HL-60/S4 treated with retinoic acid at 250 ng/mL for 4 days and 3 days (cell line): Measurements from ENCODE around the gene NRXN2.
"Not testable (repeated sequence)": the region's sequence is repeated elsewhere in the genome, so short reads cannot be mapped to it uniquely, and the experiment has no call there.

Experiments
- in situ Hi-C: fragments of 300-500 bp; cut with MboI; formaldehyde crosslinking; loops from 2 replicates; pipeline ENCODE4 v1.7.0; 2022; ENCODE audit warnings: low sequenced_read_pairs

Gene NRXN2

DNA sequence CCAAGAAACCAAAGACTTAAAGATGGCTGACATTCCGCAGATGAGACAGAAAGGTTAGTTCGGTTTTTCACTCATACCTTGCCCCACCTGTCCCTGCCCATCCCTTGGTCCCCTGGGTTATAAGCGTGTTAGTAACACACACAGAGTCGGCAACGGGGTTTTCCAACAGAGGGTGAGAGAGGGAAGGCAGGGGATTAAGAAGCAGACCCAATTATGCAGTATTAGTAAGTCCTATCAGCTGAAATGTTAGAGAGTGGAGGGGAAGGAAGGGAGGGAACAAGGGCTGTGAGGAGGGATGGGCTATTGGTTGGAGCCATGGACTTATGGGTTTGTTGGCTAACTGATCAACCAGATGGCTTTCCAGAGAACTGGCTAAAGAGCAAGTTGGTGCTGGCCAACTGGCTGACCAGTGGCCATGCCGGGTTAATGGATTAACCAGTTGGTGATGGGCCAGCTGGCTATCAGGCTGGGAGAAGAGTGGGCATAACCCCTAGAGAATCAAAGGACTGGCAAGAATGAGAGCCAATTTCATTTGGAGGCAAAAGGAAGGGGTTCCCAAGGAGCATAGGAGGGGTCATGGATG is 45.5 kb downstream of the NRXN2 start:
- in situ Hi-C loops: no loop called here

DNA sequence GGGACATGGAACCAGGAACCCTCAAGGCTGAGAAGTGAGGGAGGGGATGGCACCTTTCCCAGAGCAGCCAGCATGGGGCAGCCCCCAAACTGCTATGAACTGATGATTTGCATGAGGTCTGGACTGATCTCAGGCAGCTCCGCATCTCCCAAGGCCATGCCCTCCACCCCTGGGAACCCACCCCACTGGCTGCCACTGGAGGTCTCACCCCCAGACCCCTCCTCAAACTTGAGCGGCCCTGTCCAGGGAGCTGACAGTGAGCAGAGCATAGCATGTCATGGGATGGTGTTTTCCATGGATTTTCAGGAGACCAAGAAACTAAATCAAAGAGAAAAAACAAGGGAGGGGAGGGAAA is 46.8 kb downstream of the NRXN2 start:
- in situ Hi-C loops: no loop called here

DNA sequence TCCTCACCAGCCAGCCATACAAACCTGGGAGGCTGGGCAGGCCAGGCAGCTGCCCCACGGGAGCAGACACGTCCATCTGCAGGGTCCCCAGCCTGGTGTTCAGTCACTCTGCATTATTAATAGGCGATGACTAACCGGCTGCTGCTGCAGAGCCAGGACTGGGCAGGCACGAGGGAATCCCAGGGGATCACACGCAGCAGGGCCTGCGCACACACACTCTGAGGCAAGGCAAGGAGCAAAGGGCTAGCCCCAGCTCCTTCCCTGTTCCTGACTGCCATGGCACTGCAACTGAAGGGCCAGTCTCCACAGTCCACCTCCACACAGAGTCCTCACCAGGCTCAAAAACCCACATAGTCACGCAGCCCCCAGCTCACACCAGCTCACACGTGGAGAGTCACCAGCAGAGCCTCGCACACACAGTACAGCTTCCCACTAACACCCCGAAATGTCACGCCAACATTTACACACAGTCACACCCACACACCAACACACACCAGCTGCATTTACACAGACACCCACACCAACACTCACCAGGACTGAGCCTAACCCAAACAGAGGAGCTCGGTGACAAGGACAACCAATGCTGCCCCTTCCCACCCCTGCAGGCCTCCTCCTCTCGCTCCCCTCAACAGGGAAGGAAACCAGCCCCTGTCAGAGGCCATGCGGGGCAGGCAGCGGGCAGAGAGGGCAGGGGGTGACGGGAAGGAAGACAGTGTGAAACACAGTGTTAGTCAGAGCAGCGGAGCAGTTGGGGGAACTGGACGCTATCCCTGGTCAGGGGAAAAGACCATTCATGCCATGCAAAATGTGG is 47.3 kb downstream of the NRXN2 start:
- in situ Hi-C loops: no loop called here

DNA sequence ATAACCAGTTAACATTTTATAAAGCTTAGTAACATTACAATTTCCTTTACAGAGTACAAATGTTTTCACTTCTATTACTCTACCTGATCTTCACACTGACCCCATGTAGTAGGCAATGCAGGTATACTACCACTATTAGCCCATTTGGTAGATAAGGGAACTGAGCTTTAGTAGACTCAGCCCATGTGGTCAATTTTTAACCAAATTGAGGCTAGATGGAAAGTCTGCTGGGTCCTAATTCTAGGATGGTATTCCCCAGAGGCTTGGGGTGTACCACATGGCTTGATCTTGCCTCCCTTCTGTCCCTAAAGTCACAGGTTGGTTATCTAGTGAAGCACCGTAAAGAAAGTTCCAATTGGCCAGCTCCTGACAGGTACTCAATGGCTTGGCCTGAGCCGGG is 48.2 kb downstream of the NRXN2 start:
- in situ Hi-C loops: no loop called here

DNA sequence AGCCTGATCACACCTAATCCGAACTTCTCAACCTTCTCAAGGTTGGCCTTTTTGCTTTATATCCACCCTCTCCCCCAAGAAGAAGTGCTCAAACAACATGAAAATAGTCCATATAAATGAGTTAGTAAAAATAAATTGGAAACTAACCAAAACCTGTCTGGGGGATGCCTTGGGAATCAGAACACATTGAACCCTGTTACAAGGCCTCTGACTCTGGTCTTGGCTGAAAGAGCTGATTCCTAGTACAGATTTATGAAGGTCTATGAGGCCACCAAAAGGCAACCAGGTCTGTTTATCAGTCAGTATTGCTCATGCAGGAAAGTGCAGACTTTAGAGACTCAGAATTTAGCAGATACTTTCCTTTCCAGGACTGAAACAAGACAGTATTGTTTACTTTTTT is 49.7 kb downstream of the NRXN2 start:
- in situ Hi-C loops: no loop called here

DNA sequence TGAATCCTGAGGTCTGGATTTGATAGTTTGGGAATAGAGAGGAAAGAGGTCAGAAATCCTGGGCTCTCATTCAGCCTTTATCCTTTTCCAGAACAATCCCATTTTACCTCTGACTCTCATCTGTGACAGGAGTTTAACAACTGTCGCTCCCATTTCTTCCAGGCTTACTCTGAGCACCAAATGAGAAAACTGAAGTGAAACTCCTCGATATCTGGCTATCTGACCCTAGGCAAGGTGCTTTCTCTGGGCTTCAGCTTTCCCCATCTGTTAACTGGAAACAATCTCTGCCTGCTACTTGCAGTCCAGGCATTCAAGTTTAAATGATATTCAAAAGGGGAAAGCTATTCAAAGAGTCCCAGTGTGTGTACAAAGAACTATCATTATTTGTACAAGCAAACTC is 50.1 kb downstream of the NRXN2 start:
- in situ Hi-C loops: no loop called here

DNA sequence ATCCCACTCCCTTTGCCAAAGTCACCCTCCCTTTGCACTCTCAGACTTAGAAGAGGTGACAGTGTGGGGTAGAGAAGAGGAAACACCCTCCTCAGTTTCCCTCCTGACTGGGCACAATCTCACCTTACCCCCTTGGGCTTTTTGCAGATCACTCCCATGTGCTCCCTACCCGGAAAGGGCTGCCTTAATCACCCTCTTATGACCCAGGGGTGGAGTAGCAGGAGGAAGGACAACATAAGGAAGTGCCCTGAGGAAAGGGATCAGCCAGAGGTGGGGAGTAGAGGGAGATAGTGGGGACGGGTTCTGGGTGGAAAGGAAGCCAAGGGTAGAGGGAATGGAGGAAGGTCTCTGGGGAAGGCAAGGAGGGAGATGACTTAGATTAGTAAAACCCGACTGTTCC is 52.0 kb downstream of the NRXN2 start:
- in situ Hi-C loops: no loop called here

DNA sequence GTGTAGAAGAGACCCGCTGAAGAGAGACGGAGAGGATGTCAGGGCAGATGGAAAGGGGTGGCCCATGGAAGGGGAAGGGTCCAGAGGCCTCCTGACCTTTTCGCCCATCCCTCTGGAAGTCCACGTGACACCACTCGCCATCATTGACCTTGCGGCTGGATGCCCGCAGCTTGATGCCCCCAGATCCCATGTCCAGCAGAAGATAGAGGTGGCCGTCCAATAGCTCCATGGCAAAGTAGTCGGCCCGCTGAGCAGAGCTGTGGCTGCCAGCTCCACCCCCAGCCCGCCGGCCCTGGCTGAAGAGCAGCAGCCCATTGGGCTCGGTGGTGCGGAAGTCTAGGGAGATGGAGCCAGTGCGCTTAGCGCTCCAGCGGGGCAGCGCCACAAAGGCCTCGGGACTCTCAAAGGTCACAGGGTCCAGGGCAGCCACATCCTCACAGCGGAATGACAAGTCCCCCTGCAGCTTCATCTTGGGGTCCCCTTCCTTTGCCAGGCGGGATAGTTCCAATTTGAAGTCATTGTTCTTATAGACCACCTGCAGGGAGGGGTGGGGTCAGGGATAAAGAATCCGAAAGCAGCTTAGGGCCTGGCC is 55.7 kb downstream of the NRXN2 start:
- in situ Hi-C loops: no loop called here

DNA sequence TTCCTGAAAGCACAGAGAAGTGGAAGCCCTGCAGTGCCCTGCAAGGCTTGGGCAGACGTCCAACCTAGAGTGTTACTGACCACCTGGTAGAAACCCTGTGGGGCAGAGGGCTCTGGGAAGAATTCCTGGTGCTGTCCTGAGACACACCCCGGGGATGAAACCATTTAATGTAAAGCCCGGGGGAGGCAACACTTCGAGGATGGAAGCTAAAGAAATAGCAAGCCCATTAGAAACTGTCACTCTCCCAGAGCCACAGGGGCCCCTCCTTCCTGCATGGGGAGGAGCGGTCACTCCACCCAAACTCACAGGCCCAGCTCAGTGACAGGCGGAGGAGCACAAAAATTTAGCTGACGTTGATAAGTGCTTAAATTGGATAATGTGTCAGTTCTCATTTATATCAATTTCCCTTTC is 57.6 kb downstream of the NRXN2 start:
- in situ Hi-C loops: no loop called here

DNA sequence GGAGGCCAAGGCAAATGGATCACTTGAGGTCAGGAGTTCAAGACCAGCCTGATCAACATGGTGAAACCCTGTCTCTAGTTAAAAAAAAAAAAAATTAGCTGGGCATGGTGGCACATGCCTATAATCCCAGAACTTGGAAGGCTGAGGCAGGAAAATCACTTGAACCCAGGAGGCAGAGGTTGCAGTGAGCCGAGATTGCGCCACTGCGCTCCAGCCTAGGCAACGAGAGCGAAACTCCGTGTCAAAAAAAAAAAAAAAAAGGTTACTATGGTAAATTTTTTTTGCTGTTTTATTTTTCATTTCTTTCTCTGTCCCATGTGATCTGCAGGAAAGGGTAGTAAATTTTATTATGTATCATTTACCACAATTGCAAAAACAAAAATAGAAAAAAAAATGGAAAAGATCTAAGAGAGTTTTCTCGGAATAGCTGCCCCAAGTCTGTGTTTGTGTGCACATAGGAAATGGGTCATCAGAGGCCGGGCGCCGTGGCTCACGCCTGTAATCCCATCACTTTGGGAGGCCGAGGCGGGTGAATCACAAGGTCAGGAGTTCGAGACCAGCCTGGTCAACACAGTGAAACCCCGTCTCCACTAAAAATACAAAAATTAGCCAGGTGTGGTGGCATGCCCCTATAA is 58.6 kb downstream of the NRXN2 start:
- in situ Hi-C loops: not testable (repeated sequence)

DNA sequence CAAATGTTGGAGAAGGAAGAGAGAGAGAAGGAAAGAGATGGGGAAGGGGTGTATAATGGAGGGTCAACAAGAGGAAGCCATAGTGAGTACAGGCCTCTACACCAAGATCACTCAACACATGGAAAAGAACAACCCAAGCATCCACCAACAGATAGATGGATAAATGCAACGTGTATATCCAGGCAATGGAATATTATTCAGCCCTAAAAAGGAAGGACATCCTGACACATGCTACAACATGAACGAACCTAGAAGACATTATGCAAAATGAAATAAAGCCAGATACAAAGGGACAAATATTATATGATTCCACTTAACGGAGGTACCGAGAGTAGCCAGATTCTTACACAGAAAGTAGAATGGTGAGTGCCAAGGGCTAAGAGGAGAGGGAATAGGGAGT is 59.3 kb downstream of the NRXN2 start:
- in situ Hi-C loops: no loop called here

DNA sequence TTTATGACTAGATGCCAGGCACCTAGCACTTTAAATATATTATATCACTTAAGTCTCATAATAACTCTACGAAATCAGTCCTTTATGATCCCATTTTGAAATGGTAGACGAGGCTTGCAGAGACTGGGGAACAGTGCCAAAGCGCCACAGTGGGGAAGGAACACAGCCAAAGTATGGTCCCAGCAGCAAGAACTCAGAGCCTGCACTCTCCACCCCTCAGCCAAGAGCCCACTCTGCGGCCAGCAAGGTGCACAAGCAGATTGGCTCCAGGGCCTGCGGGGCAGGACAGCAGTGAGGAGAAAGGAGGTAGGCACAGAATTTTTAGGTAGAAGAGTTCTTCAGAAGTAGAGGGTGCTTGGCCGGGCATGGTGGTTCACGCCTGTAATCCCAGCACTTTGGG is 61.4 kb downstream of the NRXN2 start:
- in situ Hi-C loops: no loop called here

DNA sequence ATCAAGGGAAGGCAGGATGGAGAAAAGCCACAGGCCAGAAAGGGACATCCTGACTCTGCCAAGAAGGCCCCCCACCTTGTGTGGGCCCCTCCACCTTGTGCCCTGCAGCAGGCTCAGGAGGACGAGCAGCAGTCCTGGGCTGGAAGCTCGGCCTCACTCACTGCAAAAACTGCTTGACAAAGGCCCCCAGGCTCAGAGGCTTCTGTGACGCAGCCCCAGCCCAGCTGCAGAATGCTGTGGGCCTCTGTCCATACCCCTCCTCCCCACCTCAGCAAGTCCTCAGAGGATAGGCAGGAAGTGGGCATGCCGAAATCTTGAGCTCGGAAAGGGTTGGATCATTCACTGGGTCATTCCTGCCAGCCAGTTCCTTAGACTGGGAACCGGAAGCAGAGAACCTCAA is 61.9 kb downstream of the NRXN2 start:
- in situ Hi-C loops: no loop called here

DNA sequence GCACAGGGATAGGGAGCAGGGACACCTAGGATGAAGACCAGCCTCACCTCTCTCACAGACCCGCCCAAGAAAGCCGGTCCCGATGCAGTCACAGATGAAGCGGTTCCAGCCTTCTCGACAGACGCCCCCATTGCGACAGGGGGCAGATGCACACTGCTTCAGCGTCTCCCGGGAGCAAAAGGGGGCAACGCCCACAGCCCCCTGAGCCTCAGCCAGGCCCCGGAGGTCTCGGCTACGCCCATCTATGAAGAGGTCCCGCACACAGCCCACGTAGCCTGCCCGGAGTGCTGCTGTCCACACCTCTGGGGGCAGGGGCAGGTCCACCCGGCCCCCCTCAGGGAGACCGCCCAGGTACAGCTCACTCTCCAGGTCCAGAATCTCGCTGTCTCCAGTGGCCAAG is 62.3 kb downstream of the NRXN2 start:
- in situ Hi-C loops: no loop called here

DNA sequence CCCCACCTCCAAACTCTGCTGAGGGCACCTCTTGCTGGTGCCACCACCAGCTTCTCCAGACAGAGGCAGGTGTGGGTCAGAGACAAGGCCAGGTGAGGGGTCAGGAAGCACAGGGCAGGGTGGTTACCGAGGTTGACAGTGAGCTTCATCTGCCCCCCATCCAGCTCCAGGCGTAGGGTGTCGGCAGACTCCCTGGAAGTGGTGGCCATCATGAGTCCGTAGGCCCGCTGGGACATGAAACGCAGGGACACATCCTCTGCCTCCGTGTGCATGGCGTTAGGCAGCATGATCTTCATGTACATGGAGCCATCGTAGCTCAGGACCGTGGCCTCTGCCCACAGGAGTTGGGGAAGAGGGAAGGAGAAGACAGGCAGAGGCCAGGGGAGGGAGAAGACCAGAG is 62.8 kb downstream of the NRXN2 start:
- in situ Hi-C loops: no loop called here

DNA sequence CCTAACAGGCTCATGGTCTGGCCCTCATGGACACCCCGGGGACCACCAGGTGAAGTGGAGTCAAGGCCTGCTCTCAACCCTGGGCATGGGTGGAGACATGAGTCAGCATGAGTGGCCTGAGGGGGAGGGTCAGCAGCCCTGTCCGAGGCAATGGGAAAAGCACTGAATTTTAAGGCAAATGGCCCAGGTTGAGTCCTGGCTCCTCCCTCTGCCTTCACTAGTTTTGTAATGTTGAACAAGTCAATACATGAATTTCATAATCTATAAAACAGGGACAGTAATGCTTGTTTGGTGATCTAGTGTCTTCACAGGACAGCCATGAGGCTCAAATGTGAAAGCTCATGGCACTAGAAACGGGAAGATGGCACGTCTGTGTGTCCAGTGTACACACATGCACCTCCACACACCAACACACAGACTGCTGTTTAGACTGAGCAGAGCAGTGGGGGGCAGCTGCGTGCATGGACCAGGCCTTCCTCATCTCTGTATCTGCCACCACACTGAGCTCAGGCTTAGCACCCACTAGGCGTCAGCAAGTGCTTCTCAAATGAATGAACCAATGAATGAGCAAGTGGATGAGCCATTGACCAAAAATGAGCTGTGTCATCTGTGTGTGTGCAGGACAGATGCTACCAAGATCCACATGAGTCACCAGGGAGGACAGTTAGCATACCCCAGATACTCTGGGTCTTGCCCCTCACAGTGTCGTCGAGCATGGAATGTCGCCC is 63.4 kb downstream of the NRXN2 start:
- in situ Hi-C loops: no loop called here

DNA sequence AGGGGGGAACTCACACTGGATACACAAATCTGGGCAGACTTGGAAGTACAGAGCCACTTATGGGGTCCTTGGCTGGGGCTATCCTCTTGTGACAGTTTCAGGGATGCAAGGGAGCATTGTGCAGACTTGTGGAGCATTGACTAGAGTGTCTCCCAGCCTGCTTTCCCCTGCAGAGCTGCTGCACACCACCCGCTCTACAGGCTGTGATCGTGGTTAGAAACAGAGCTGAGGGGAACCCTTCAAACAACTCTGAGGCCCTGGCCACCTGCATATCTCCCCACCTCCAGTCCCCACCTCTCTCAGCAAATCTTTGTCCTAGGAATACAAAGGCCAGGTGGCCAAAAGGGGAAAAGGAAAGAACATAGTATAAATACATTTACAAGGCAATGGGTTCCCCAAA is 64.7 kb downstream of the NRXN2 start:
- in situ Hi-C loops: no loop called here

DNA sequence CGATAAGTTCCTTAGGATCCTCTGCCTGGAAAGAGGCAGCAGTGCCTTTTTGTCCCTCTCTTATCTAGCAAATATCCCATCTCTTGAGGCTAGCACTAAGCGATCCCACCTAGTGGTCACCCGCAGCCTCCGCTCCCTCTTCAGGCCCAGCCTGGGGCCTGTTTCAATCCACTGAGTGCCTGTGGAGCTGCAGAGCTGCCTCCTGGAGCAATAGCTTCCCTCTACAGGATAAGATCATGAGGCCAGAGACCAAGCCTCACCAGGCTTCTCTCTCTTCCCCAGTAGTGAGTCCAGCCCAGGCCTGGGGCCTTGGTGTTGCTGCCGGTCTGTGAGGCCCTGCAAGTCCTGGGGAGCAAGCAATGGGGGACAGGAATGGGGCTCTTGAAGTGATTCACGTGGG is 66.1 kb downstream of the NRXN2 start:
- in situ Hi-C loops: no loop called here

DNA sequence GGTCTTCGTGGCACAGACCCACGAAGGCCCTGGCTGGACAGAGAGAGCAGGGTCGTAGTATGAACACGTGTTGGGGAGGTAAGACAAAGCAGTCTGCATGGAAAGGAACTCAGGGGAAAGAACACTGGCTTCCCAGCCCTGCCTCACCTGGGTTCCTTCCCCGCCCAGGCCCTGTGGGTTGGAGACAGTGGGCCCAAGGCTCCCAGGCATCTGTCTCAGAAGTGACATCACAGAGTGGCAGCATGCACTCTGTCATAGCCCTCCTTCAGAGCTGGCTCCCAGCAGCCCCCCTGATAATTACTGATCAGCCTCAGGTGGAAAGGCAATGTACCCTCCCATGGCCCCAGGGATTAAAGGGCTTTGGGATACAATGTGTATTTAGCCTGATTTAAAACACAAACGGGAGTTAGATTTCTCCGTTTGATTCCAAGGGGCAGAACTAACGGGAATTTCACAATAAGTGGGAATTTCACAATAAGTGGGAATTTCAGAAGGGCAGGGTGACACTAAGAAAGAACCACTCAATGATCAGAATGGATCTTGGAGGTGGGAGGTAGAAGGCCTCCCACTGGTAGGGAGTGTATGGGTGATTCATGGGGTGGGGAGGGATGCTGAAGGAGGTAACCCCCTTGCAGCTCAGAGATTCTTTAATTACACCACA is 66.9 kb downstream of the NRXN2 start:
- in situ Hi-C loops: no loop called here

DNA sequence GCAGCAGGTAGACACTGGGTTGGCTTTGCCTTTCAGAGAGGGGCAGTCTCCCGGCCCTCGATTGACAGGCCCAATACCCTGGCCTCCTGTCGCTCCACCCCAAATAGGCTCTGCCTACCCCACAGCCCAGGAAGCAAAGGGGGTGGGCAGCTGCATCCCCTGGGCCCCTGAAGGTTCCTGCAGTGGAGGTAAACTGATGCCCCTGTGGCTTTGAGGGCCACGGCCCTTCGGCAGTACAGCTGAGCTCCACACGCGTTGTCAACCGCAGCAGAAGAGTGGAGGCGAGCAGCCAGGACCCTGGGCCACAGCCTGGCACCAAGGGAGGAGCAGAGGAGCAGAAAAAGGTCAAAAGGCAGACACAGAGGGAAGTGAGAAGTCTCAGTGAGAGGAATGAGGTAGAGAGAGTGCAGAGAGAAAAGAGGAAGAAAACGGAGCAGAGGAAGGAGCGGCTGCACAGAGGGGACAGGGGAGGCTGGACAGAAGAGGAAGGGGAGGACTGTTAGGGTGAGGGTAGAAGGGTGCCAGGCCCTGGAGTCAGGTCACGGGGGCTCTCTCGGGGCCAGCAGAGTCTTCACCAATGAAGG is 67.9 kb downstream of the NRXN2 start:
- in situ Hi-C loops: no loop called here

DNA sequence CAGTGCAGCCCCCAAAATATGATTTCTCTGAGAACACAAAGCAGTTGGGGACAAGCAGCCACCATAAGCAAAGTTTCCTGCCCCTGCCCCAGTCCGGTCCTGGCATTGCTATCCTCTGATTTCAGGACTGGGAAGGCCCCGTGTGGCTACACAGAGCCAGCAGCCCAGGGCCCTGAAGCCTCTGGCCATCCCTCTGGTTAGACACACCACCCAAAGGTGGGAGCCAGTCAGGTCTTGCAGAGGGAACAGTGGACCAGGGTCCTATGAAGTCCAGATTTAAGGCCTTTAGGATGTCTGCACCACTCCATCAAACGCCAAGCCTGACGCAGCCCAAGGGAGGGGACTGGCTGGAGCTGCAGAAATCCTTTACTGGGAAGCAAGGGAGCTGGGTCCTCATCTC is 68.6 kb downstream of the NRXN2 start:
- in situ Hi-C loops: no loop called here
